NCI-H345 treated with DMSO at 0.1 percent for 48 hours (cell line): ENCODE results near the gene STMN3.

Source experiments
- DNase-seq: peaks from one replicate; lab custom pipeline; 2025; ENCODE audit not compliant: unreplicated experiment; lab: John Stamatoyannopoulos, UW

Gene STMN3

GRCh38 chr20:63591147-63591533, 62.1 kb downstream of the STMN3 start:
- no peak for DNase-seq

DNA sequence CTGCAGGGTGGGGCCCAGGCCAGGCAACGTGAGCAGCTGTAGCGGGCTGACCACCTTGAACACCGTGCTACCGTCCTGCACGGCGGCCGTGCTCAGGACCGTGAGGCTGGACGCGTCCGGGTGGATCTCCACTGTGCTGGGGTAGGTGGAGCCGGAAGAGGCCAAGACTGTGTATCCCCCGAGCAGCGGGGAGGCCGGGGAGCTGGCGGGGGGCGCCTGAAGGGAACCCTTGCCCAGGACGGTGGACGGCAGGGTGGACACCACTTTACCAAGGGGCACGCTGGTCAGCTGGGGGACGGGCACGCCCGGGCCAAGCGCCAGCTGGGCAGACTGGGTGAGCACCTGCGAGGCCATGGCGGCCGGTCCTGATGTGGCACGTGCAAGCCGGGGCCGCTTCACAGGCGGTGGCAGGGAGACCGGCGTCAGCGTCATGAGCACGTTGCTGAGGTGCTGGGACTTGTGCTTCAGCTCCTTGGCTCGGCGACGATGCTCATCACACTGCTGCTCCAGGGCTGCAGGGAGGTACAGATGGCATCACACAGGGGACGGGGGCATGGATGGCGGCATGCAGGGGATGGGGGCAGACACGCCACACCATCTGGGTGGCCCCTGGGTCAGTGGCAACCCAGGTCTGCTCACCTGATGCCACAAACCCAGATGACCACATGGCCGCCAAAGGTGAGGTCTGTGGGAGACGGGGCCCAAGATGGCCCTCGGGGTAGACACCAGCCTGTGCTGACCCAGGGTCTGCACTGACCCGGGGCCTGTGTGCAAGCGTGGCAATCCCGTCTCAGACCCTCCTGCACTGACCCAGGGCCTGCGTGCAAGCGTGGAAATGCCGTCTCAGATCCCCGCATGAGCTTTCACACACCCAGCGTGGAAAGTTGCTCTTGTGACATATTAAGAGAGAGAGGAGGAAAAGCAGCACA, 62.7 kb downstream of the STMN3 start:
- DNase-seq: no peak
